Upper lobe of right lung (tissue), 1 donor: ENCODE measurements around the gene NDUFA5. TPM values are rescaled to one million over a fixed set of nuclear protein-coding genes. Genes with fewer than 3 reads are reported as not detected.
A peak's percentile ranks its signal among the peaks of the same experiment; 100 is the strongest.

Experiments used
- ATAC-seq: fragments of 200-7000 bp; cut with Tn5 transposase; one replicate; pipeline ENCODE4 v1.9.1; 2020; ENCODE audit warnings: mild to moderate bottlenecking, moderate library complexity
- DNase-seq: peaks from one replicate; pipeline ENCODE4 v3.0.0-alpha.2; 2020
- H3K27ac ChIP-seq: fragments of 200-600 bp; one replicate; pipeline ENCODE4 v1.8.0; 2022
- H3K27me3 ChIP-seq: fragments of 200-600 bp; one replicate; pipeline ENCODE4 v1.8.0; 2022; ENCODE audit warnings: mild to moderate bottlenecking
- H3K36me3 ChIP-seq: fragments of 200-600 bp; one replicate; pipeline ENCODE4 v1.8.0; 2022
- H3K4me1 ChIP-seq: fragments of 200-600 bp; one replicate; pipeline ENCODE4 v1.8.0; 2022
- H3K4me3 ChIP-seq: fragments of 200-600 bp; one replicate; pipeline ENCODE4 v1.8.0; 2022; ENCODE audit warnings: mild to moderate bottlenecking
- H3K9me3 ChIP-seq: fragments of 200-600 bp; one replicate; pipeline ENCODE4 v1.8.0; 2022
- intact Hi-C: fragments of 100-400 bp; cut with DNase I; formaldehyde crosslinking; loops from one replicate; pipeline ENCODE4 v1.11.0; 2022
- total RNA-seq: library from RNA; stranded (reverse); fragmentation: NEBNext Ultra II Directional; extraction: Animal tissue kit (Norgen Biotek cat#: 25700); gene quantifications from one replicate; pipeline ENCODE4 v1.2.1, GENCODE V29; 2021
- TF ChIP-seq, protein P1 (sequence below): fragments of 200-600 bp; IDR thresholded peaks from one replicate; pipeline ENCODE4 v1.8.0; 2022; ENCODE audit warnings: antibody characterized with exemption
- donor health status: DM: no; HTN: yes; CAD: no; lungs with severe emphysema.

NDUFA5 gene
- total RNA-seq, 1 donor from 2014 or later: 67.1 TPM

DNA sequence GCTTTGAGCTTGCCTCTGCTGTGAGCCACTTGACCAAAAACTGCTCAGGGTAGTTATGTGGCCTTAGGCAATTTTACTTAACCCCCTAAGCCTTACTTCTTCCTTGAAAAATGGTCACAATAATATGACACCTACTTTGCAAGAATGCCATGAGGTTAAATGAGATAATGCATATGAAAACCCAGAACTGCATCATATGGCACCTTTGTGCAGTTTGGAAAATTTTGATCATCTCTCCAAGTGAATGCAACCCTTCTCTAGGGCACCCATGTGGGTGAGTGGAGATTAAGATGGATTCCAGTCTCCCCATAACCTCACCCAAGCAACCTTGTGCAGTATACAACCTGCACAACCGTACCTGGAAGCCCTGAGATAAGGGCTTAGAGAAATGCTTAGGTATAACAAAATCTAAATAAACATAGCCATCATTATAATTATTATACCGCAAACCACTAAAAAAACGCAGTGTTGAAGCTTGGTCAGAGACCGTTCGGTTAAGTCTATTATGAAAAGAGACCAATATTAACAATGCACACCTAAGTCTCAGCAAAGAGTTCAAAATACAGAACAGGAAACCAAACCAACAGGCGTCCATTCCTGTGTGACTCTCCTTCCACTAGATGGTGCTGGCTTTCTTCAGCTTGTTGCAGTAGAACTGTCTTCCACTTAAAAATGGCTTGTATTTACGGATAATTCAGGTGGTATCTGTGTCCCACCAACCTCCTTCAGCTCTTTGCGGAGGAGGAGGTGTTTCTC is 23.0 kb upstream of the NDUFA5 start:
- Histone ChIP-seq H3K27me3 (no peaks in the 10 kb centered on the region), H3K27ac (no peak overlapping the region), H3K4me3 (no peak overlapping the region), H3K36me3 (no peaks in the 10 kb centered on the region), H3K9me3 (no peaks in the 10 kb centered on the region), H3K4me1 (no peaks in the 10 kb centered on the region)
- DNase-seq (no peak), ATAC-seq (peak; percentile 70)
- intact Hi-C loops: no loop called here
- TF ChIP-seq, protein P1, sequence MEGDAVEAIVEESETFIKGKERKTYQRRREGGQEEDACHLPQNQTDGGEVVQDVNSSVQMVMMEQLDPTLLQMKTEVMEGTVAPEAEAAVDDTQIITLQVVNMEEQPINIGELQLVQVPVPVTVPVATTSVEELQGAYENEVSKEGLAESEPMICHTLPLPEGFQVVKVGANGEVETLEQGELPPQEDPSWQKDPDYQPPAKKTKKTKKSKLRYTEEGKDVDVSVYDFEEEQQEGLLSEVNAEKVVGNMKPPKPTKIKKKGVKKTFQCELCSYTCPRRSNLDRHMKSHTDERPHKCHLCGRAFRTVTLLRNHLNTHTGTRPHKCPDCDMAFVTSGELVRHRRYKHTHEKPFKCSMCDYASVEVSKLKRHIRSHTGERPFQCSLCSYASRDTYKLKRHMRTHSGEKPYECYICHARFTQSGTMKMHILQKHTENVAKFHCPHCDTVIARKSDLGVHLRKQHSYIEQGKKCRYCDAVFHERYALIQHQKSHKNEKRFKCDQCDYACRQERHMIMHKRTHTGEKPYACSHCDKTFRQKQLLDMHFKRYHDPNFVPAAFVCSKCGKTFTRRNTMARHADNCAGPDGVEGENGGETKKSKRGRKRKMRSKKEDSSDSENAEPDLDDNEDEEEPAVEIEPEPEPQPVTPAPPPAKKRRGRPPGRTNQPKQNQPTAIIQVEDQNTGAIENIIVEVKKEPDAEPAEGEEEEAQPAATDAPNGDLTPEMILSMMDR: peak; percentile 58

DNA sequence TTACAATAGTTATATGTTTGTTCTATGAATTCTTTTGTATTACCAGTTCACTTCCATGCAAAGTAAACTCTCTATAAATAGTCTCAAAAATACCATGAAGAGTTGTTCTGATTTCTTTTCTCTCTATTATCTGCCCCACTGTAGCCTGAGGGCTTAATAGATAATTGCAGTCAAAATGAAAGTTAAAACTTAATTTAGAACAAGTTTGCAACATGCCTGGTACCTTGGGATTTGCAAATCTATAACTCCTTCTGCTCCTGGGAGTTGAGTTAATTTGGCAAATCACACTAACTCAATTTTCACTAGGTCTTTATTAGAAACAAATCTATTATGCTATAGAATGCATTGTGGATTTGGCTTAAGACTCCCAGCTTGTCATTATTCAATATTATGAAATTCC is 21.8 kb upstream of the NDUFA5 start:
- ATAC-seq (no peak), DNase-seq (no peak)
- intact Hi-C loops: no loop called here
- Histone ChIP-seq H3K9me3 (no peaks in the 10 kb centered on the region), H3K27me3 (no peaks in the 10 kb centered on the region), H3K4me1 (no peaks in the 10 kb centered on the region), H3K4me3 (no peak overlapping the region), H3K27ac (no peak overlapping the region), H3K36me3 (no peaks in the 10 kb centered on the region)
- TF ChIP-seq, protein P1: no peak

DNA sequence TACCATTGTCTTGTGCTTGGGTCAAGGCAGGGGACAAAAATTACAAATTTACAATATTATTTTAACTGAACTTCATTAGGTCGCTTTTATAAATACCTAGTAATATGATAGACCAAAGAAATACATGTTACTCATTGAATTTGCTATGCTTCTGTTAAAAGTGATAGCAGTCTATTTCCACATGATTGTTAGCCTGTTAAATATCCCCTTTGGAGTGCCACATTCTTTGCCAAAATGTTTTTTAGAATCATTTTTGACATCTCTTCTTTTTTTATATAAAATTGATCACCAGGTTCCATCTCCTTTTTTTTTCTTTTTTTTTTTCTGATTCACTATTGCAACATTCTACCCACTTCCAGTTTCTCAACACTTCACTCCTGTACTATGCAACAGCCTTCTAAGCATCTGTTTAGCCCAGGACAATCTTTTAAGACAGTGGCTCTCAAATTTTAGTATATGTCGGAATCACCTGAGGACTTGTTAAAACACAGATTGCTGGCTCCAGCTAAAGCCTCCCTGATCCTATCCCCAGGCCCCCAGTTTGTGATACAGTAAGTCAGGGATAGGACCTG is 16.4 kb upstream of the NDUFA5 start:
- ATAC-seq: no peak
- Histone ChIP-seq H3K4me3 (no peak overlapping the region), H3K36me3 (no peaks in the 10 kb centered on the region), H3K4me1 (no peaks in the 10 kb centered on the region), H3K9me3 (no peaks in the 10 kb centered on the region), H3K27ac (no peak overlapping the region), H3K27me3 (no peaks in the 10 kb centered on the region)
- TF ChIP-seq, protein P1: no peak
- no peak for DNase-seq
- intact Hi-C loops: no loop called here

DNA sequence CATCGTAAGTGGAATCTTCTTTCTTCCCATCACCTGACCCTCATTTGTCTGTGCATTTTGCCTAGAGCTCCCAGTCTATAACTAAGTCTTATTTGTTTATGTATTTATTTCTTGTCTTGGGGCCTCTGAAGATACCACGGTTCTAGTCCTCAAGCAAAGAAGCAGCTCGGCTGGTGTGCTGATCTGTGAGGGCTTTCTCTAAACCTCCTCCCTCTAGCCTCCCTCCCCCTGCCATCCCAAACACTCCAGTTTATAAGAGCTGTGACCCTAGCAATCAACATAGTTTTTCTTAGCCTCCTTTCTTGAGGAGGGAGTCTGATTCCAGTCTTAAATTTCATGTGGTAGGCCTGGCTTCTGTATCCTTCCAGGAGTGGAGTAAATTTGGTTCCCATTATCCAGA is 15.7 kb upstream of the NDUFA5 start:
- H3K27me3 ChIP-seq: no peaks in the 10 kb centered on the region
- H3K36me3 ChIP-seq: no peaks in the 10 kb centered on the region
- TF ChIP-seq, protein P1: no peak
- intact Hi-C loops: no loop called here
- H3K9me3 ChIP-seq: no peaks in the 10 kb centered on the region
- ATAC-seq: no peak
- H3K4me3 ChIP-seq: no peak overlapping the region
- no peak for DNase-seq
- H3K27ac ChIP-seq: no peak overlapping the region
- no peaks in the 10 kb centered on the region for H3K4me1 ChIP-seq

DNA sequence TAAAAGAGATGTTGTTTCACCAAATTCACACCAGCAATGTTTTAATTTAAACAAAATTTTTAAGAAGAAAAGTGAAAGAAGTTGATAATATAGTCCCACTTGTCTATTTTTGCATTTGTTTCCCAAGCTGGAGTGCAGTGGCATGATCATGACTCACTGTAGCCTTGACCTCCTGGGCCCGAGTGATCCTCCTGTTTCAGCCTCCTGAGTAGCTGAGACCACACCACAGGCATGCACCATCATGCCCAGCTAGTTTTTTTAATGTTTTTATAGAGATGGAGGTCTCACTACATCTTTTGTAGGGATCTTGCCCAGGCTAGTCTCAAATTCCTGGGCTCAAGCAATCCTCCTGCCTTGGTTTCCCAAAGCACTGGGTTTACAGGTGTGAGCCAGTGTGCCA is 14.1 kb upstream of the NDUFA5 start:
- TF ChIP-seq, protein P1: no peak
- H3K9me3 ChIP-seq: no peaks in the 10 kb centered on the region
- no peaks in the 10 kb centered on the region for H3K36me3 ChIP-seq
- no peaks in the 10 kb centered on the region for H3K4me1 ChIP-seq
- no peak for ATAC-seq
- DNase-seq: no peak
- H3K27ac ChIP-seq: no peak overlapping the region
- intact Hi-C loops: no loop called here
- H3K27me3 ChIP-seq: no peaks in the 10 kb centered on the region
- no peak overlapping the region for H3K4me3 ChIP-seq
